ENCODE results near the gene SUSD3.

DNA sequence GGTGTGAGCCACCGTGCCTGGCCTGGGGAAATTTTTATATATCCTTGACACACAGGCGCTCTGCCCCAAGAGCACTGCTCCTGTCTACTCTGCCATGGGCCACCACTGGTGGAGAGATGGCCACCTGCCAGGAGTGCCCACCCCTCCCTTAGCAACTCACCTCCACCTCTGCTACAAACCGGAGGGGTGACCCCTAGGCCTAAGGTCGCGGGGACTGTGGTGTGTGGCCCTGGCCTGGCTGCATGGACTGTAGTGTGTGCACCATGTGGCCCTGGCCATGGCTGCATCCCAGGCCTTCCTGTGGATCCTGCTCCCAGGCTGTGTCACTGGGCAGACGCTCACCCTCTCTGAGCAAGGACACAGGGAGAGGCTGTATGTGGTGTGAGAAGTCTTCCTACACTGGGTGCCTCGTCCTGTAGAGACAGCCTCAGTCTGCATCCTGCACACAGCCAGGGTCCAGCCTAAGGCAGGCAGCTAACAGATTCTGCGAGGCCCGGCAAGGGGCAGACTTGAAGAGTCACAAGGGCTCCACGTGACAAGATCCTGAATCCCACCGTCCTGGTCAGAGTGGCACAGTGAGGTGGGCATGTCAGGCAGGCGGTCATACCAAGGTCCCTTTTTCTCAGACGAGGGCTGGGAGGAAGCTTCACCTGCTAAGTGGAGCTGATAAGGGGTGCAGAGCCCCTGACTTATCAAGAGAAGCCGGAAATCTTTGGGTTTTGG lies 65.2 kb downstream of the SUSD3 start:
- TF ChIP-seq, protein P1, sequence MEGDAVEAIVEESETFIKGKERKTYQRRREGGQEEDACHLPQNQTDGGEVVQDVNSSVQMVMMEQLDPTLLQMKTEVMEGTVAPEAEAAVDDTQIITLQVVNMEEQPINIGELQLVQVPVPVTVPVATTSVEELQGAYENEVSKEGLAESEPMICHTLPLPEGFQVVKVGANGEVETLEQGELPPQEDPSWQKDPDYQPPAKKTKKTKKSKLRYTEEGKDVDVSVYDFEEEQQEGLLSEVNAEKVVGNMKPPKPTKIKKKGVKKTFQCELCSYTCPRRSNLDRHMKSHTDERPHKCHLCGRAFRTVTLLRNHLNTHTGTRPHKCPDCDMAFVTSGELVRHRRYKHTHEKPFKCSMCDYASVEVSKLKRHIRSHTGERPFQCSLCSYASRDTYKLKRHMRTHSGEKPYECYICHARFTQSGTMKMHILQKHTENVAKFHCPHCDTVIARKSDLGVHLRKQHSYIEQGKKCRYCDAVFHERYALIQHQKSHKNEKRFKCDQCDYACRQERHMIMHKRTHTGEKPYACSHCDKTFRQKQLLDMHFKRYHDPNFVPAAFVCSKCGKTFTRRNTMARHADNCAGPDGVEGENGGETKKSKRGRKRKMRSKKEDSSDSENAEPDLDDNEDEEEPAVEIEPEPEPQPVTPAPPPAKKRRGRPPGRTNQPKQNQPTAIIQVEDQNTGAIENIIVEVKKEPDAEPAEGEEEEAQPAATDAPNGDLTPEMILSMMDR (conservative IDR thresholded peaks at IDR 0.05; ENCODE audit: low read depth, low read length), result no peak
- TF ChIP-seq, protein P2, sequence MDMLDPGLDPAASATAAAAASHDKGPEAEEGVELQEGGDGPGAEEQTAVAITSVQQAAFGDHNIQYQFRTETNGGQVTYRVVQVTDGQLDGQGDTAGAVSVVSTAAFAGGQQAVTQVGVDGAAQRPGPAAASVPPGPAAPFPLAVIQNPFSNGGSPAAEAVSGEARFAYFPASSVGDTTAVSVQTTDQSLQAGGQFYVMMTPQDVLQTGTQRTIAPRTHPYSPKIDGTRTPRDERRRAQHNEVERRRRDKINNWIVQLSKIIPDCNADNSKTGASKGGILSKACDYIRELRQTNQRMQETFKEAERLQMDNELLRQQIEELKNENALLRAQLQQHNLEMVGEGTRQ (IDR thresholded peaks at IDR 0.05; ENCODE audit: low read depth, low read length), result no peak
- TF ChIP-seq POLR2A (IDR thresholded peaks at IDR 0.05; ENCODE audit: low read depth, low read length) (no peak), RFX5 (IDR thresholded peaks at IDR 0.05; ENCODE audit: low read depth, low read length) (no peak), CEBPB (IDR thresholded peaks at IDR 0.05; ENCODE audit: low read depth, low read length) (no peak), RAD21 (IDR thresholded peaks at IDR 0.05; ENCODE audit: low read length) (no peak), MAFK (IDR thresholded peaks at IDR 0.05; ENCODE audit: low read depth, low read length) (no peak), FOS (IDR thresholded peaks at IDR 0.05; ENCODE audit: low read depth, low read length) (no peak), SMC3 (IDR thresholded peaks at IDR 0.05; ENCODE audit: low read depth, low read length) (no peak), BHLHE40 (IDR thresholded peaks at IDR 0.05; ENCODE audit: low read depth, low read length) (no peak), RCOR1 (IDR thresholded peaks at IDR 0.05; ENCODE audit: insufficient replicate concordance, low read length) (no peak), MAZ (IDR thresholded peaks at IDR 0.05; ENCODE audit: borderline replicate concordance, low read depth, low read length) (no peak)
- TF ChIP-seq, protein P3, sequence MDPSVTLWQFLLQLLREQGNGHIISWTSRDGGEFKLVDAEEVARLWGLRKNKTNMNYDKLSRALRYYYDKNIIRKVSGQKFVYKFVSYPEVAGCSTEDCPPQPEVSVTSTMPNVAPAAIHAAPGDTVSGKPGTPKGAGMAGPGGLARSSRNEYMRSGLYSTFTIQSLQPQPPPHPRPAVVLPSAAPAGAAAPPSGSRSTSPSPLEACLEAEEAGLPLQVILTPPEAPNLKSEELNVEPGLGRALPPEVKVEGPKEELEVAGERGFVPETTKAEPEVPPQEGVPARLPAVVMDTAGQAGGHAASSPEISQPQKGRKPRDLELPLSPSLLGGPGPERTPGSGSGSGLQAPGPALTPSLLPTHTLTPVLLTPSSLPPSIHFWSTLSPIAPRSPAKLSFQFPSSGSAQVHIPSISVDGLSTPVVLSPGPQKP (IDR thresholded peaks at IDR 0.05; ENCODE audit: borderline replicate concordance, low read depth, low read length), result no peak
